ENCODE measurements around the gene DHRS1.
A peak's percentile ranks its signal among the peaks of the same experiment; 100 is the strongest.

DHRS1 gene

DNA sequence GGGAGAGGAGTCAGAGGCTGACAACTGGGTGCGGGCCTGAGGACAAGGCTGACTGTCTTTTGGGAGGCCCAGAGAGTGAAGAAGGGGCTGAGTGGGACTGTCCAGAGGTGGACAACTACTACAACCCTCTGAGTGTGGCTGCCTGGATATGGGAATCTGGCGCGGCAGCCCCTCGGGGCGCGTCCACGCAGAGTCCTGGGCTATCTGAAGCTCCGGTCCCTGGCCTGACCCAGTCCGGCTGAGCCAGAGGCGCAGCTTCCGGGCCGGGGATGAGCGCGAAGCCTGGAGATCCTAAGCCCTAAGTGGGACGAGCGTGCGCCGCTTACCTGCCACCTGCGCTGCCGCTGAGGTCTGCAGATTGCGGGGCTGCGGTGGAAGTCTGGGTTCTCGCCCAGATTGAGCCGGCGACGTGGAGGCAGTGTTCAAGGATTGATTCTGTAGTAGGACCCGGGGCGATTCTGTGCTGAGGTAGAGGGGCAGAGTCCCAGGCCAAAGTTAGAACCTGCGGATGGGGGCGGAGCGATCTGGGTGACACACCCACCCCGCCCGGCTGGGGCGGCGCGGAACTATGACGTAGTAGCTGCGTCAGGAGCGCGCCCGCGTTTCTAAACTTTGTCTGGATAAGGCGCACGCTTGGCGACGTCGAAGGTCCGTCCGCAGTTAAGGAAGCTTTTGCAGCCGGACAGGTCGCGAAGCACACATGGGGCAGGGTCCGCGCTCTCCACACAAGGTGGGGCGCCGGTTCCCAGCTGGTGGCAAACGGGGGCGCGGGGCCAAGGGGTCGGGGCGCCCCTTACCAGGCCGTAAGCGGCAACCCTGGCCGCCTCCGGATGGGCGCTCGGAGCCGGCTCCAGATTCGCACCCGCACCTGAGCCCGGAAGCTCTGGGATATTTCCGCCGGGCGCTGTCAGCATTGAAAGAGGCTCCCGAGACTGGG lies at the start of gene DHRS1, which contains the start of gene NOP9:
Gene DHRS1 (minus strand): TSS at position 526 of the 937 bp plus-strand sequence. CDS start 674 bp downstream, outside the sequence.
Gene NOP9 (plus strand): TSS at position 596 of the 937 bp plus-strand sequence. CDS start 105 bp downstream, at position 701.
- peak; percentile 94 for DNase-seq (ENCODE audit: low read depth)
- H3K4me3 ChIP-seq (ENCODE audit: low read depth, low read length) = peak within 1 kb of the TSS; percentile 72
- TF ChIP-seq CTCF (IDR thresholded peaks at IDR 0.05; ENCODE audit: insufficient read depth, low read depth, low read length, missing control alignments) = no peak

- no peak for TF ChIP-seq CTCF (IDR thresholded peaks at IDR 0.05; ENCODE audit: insufficient read depth, low read depth, low read length, missing control alignments)
- no peak for DNase-seq (ENCODE audit: low read depth)
- no peak overlapping the region for H3K4me3 ChIP-seq (ENCODE audit: low read depth, low read length)
These were observed 48.6 kb upstream of the DHRS1 start for GRCh38 chr14:24348186-24348585.

- H3K4me3 ChIP-seq (ENCODE audit: low read depth, low read length) = no peak overlapping the region
- DNase-seq (ENCODE audit: low read depth) = no peak
- TF ChIP-seq CTCF (IDR thresholded peaks at IDR 0.05; ENCODE audit: insufficient read depth, low read depth, low read length, missing control alignments) = no peak
These were observed 47.6 kb upstream of the DHRS1 start for GRCh38 chr14:24347134-24347533.

GRCh38 chr14:24343795-24344660 lies 44.4 kb upstream of the DHRS1 start:
- no peak for TF ChIP-seq CTCF (IDR thresholded peaks at IDR 0.05; ENCODE audit: insufficient read depth, low read depth, low read length, missing control alignments)
- no peak for DNase-seq (ENCODE audit: low read depth)
- H3K4me3 ChIP-seq (ENCODE audit: low read depth, low read length) = no peak overlapping the region

- no peak overlapping the region for H3K4me3 ChIP-seq (ENCODE audit: low read depth, low read length)
- no peak for TF ChIP-seq CTCF (IDR thresholded peaks at IDR 0.05; ENCODE audit: insufficient read depth, low read depth, low read length, missing control alignments)
- no peak for DNase-seq (ENCODE audit: low read depth)
These were observed 43.3 kb upstream of the DHRS1 start for GRCh38 chr14:24342889-24343288.

DNA sequence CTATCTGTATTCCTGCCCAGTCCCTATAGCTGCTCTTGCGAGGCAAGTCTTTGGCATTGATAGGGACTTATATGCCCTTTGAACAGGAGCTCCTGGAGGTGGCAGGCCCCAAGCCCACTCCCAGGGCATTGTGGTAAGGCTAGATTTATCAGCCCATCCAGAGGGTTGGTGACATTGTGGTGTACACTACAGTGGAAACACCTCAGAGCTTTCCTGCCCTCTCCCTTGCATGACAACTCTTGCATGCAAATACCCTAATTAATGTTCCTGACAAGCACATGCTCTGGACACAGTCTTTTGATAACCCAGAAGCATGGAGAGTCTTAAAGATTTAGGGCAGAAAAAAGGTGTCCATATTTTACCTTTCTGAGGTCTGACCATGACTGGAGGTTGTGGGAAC lies 41.0 kb upstream of the DHRS1 start:
- DNase-seq (ENCODE audit: low read depth) = no peak
- no peak overlapping the region for H3K4me3 ChIP-seq (ENCODE audit: low read depth, low read length)
- no peak for TF ChIP-seq CTCF (IDR thresholded peaks at IDR 0.05; ENCODE audit: insufficient read depth, low read depth, low read length, missing control alignments)

Data from GM12865 (cell line).